HepG2 (cell line): Measurements from ENCODE around the gene DCTN4. TPM values are rescaled to one million over a fixed set of nuclear protein-coding genes. Genes with fewer than 3 reads are reported as not detected.

Source experiments
- ARHGAP35 ChIP-seq: sonication (generic); formaldehyde crosslinking; IDR thresholded peaks from 2 replicates; pipeline ENCODE4 v1.9.0; 2022; ENCODE audit warnings: mild to moderate bottlenecking, inconsistent platforms, moderate library complexity, missing genetic modification reagents, borderline replicate concordance
- FOSL2 ChIP-seq: sonication (generic); formaldehyde crosslinking; IDR thresholded peaks from 2 replicates; pipeline ENCODE4 v1.4.0; 2020; ENCODE audit warnings: missing genetic modification reagents
- GABPA ChIP-seq, 2 experiments: IDR thresholded peaks; 2 replicates each; pipeline ENCODE4 v1.6.1; 2011 to 2016; ENCODE audit warnings: low read depth in 2 of 2, low read length in 1 of 2, missing biosample characterization in 1 of 2, missing genetic modification characterization in 1 of 2
- MAZ ChIP-seq, 2 experiments: sonication (generic) in 1 of 2; formaldehyde crosslinking in 1 of 2; IDR thresholded peaks; 2 replicates each; pipeline versions ENCODE4 v1.5.0 to v1.6.1; 2012 to 2020; ENCODE audit warnings: low read depth in 2 of 2, mild to moderate bottlenecking in 2 of 2, borderline replicate concordance in 1 of 2, improper control_type of control experiment in 1 of 2, low read length in 1 of 2, missing genetic modification reagents in 1 of 2, moderate library complexity in 1 of 2
- MTA1 ChIP-seq: sonication (generic); formaldehyde crosslinking; IDR thresholded peaks from 2 replicates; pipeline ENCODE4 v1.4.0; 2020; ENCODE audit warnings: missing genetic modification reagents, mild to moderate bottlenecking, borderline replicate concordance
- RARG ChIP-seq: sonication (generic); formaldehyde crosslinking; IDR thresholded peaks from 2 replicates; pipeline ENCODE4 v1.4.0; 2020; ENCODE audit warnings: low read depth, mild to moderate bottlenecking, missing genetic modification reagents
- RNF2 ChIP-seq: fragments of 450-650 bp; conservative IDR thresholded peaks from 2 replicates; pipeline ENCODE4 v1.6.1; 2016; ENCODE audit warnings: low read depth
- SOX6 ChIP-seq, 2 experiments: fragments of 450-650 bp in 1 of 2; sonication (generic) in 1 of 2; formaldehyde crosslinking in 1 of 2; IDR thresholded peaks; 2 replicates each; pipeline versions ENCODE4 v1.4.0 to v1.6.1; 2017 to 2020; ENCODE audit warnings: antibody characterized with exemption in 1 of 2, mild to moderate bottlenecking in 1 of 2, missing genetic modification reagents in 1 of 2
- TBX3 ChIP-seq: fragments of 450-650 bp; IDR thresholded peaks from 2 replicates; pipeline ENCODE4 v1.6.1; 2017; ENCODE audit warnings: antibody characterized with exemption, mild to moderate bottlenecking, inconsistent platforms, borderline replicate concordance
- TSC22D2 ChIP-seq: sonication (generic); formaldehyde crosslinking; IDR thresholded peaks from 2 replicates; pipeline ENCODE4 v1.5.1; 2020; ENCODE audit warnings: missing genetic modification reagents, mild to moderate bottlenecking, borderline replicate concordance
- XRCC5 ChIP-seq: fragments of 200-400 bp; formaldehyde crosslinking; optimal IDR thresholded peaks from 2 replicates; pipeline ENCODE3; 2017; ENCODE audit warnings: mild to moderate bottlenecking, low read length
- ZFX ChIP-seq: sonication (generic); formaldehyde crosslinking; IDR thresholded peaks from 2 replicates; pipeline ENCODE4 v1.4.0; 2020; ENCODE audit warnings: mild to moderate bottlenecking, low read depth, missing genetic modification reagents, moderate library complexity
- ZNF317 ChIP-seq: sonication (generic); formaldehyde crosslinking; IDR thresholded peaks from 2 replicates; pipeline ENCODE4 v1.5.0; 2020; ENCODE audit warnings: mild to moderate bottlenecking, missing genetic modification reagents
- ZNF451 ChIP-seq: sonication (generic); formaldehyde crosslinking; IDR thresholded peaks from 2 replicates; pipeline ENCODE4 v1.5.0; 2020; ENCODE audit warnings: mild to moderate bottlenecking, missing genetic modification reagents
- ZNF558 ChIP-seq: sonication (generic); formaldehyde crosslinking; IDR thresholded peaks from 2 replicates; pipeline ENCODE4 v1.9.0; 2022; ENCODE audit warnings: mild to moderate bottlenecking, missing genetic modification reagents, borderline replicate concordance
- ZNF724P ChIP-seq: sonication (generic); formaldehyde crosslinking; IDR thresholded peaks from 2 replicates; pipeline ENCODE4 v1.8.0; 2022; ENCODE audit warnings: missing genetic modification reagents, borderline replicate concordance
- ZSCAN25 ChIP-seq: sonication (generic); formaldehyde crosslinking; IDR thresholded peaks from 2 replicates; pipeline ENCODE4 v1.8.0; 2022; ENCODE audit warnings: mild to moderate bottlenecking, missing genetic modification reagents
- polyA plus RNA-seq, 8 experiments: library from polyadenylated mRNA; depleted of rRNA in 3 of 8; stranded (reverse) in 7 of 8; unstranded in 1 of 8; fragments of >200 nt; fragmentation: Illumina TruSeq in 4 of 8; extraction: Trizol in 4 of 8; gene quantifications; 2 replicates each; pipeline versions ENCODE4 v1.2.1 to v1.2.3, GENCODE V29; 2011 to 2016; ENCODE audit warnings: low read depth in 4 of 8, missing spikeins in 1 of 8, mixed read lengths in 1 of 8; ENCODE audit not compliant: insufficient read depth in 1 of 8
- total RNA-seq, 5 experiments: library from RNA; depleted of rRNA; stranded (reverse); fragments of >200 nt; fragmentation: Illumina TruSeq; extraction: Trizol; gene quantifications; 2 replicates each; pipeline ENCODE4 v1.2.3, GENCODE V29; 2016; ENCODE audit warnings: low read depth in 1 of 5
- TF ChIP-seq, protein P1 (sequence below): sonication (generic); formaldehyde crosslinking; IDR thresholded peaks from 2 replicates; pipeline ENCODE4 v1.4.0; 2020; ENCODE audit warnings: missing genetic modification reagents
- TF ChIP-seq, protein P2 (sequence below): sonication (generic); formaldehyde crosslinking; conservative IDR thresholded peaks from 2 replicates; pipeline ENCODE4 v1.4.0; 2020; ENCODE audit warnings: mild to moderate bottlenecking, missing genetic modification reagents, moderate library complexity
- TF ChIP-seq, protein P3 (sequence below): IDR thresholded peaks from 2 replicates; pipeline ENCODE4 v1.6.1; 2016; ENCODE audit warnings: missing compliant biosample characterization, missing genetic modification reagents, borderline replicate concordance

Gene DCTN4
- total and polyA plus RNA-seq, 2 of the 13 experiments (the other 11 are each of a cell fraction or from before 2014, with no cell fraction given) = 24.1 to 26.9 TPM

DNA sequence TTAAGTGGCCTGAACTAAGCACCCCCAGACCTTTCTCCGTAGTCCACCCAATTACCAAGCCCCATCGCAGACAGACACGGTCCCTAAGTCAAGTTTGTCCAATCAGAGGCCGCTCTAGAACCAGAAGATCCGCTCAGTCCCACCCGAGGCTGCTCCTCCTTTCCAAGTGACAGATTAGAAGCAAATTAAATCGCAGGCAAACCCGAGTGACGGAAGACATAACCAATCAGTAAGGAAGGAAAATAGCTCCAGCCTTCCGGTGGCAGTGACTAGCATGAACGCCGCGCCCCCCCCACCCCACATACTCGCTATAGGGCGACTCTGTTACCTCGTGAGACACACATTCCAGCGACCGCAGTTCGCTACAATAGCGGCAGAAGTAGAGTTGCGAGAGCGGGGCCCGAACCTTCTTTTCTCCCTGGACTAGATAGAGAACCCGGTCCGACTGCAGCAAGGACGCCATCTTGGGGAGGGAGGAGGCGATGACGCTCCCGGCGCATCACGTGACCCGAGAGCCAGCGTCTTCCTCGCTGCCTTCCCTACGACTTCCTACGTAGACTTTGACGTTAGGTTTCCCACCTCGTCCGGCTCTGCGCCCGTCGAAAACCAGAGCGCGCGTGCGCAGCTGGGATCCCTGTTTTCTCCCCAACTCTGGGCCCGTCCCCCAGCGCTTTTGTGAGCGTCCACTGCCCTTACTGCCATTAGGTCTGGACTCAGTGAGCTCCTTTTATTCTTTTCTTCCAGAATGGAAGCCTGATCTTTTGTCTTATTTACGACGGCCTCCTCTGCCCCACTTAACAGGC lies at the start of gene DCTN4 (continued):
- peak; percentile 47; the same call in 1 of the 2 replicates for TF ChIP-seq ZNF317 (CRISPR knock-in tag)
- peak; percentile 52; the same call in 1 of the 2 replicates for TF ChIP-seq MAZ (IDR thresholded peaks at IDR 0.05; ENCODE audit: borderline replicate concordance, low read depth, low read length)
- TF ChIP-seq MAZ (CRISPR knock-in tag; IDR thresholded peaks at IDR 0.05; ENCODE audit: low read depth) = peak; percentile 82
- peak; percentile 37; the same call in 1 of the 2 replicates for TF ChIP-seq ARHGAP35 (CRISPR knock-in tag)
- peak; percentile 28; the same call in 1 of the 2 replicates for TF ChIP-seq ZNF724P (CRISPR knock-in tag)
- TF ChIP-seq ZSCAN25 (CRISPR knock-in tag) = peak; percentile 54; the same call in 1 of the 2 replicates
- 0 out of 2 replicates have a peak, but pooled peaks have one; percentile 40 for TF ChIP-seq ZNF451
- peak; percentile 63 for TF ChIP-seq FOSL2
- TF ChIP-seq, protein P1, sequence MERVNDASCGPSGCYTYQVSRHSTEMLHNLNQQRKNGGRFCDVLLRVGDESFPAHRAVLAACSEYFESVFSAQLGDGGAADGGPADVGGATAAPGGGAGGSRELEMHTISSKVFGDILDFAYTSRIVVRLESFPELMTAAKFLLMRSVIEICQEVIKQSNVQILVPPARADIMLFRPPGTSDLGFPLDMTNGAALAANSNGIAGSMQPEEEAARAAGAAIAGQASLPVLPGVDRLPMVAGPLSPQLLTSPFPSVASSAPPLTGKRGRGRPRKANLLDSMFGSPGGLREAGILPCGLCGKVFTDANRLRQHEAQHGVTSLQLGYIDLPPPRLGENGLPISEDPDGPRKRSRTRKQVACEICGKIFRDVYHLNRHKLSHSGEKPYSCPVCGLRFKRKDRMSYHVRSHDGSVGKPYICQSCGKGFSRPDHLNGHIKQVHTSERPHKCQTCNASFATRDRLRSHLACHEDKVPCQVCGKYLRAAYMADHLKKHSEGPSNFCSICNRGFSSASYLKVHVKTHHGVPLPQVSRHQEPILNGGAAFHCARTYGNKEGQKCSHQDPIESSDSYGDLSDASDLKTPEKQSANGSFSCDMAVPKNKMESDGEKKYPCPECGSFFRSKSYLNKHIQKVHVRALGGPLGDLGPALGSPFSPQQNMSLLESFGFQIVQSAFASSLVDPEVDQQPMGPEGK (CRISPR knock-in tag) = peak; percentile 40; the same call in 1 of the 2 replicates
- peak; percentile 41; the same call in 1 of the 2 replicates for TF ChIP-seq TBX3
- TF ChIP-seq MTA1 = peak; percentile 42; the same call in 1 of the 2 replicates
- TF ChIP-seq, protein P2, sequence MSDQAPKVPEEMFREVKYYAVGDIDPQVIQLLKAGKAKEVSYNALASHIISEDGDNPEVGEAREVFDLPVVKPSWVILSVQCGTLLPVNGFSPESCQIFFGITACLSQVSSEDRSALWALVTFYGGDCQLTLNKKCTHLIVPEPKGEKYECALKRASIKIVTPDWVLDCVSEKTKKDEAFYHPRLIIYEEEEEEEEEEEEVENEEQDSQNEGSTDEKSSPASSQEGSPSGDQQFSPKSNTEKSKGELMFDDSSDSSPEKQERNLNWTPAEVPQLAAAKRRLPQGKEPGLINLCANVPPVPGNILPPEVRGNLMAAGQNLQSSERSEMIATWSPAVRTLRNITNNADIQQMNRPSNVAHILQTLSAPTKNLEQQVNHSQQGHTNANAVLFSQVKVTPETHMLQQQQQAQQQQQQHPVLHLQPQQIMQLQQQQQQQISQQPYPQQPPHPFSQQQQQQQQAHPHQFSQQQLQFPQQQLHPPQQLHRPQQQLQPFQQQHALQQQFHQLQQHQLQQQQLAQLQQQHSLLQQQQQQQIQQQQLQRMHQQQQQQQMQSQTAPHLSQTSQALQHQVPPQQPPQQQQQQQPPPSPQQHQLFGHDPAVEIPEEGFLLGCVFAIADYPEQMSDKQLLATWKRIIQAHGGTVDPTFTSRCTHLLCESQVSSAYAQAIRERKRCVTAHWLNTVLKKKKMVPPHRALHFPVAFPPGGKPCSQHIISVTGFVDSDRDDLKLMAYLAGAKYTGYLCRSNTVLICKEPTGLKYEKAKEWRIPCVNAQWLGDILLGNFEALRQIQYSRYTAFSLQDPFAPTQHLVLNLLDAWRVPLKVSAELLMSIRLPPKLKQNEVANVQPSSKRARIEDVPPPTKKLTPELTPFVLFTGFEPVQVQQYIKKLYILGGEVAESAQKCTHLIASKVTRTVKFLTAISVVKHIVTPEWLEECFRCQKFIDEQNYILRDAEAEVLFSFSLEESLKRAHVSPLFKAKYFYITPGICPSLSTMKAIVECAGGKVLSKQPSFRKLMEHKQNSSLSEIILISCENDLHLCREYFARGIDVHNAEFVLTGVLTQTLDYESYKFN = peak; percentile 64
- peak; percentile 75; the same call in 1 of the 2 replicates for TF ChIP-seq RARG (CRISPR knock-in tag)
- TF ChIP-seq RNF2 = peak; percentile 62; the same call in 1 of the 2 replicates
- TF ChIP-seq SOX6 (IDR thresholded peaks at IDR 0.05) = no peak
- peak; percentile 36; the same call in 1 of the 2 replicates for TF ChIP-seq SOX6 (CRISPR knock-in tag; IDR thresholded peaks at IDR 0.05)
- peak; percentile 45 for TF ChIP-seq GABPA (IDR thresholded peaks at IDR 0.05; ENCODE audit: low read depth, low read length)
- peak; percentile 88 for TF ChIP-seq GABPA (CRISPR knock-in tag; IDR thresholded peaks at IDR 0.05; ENCODE audit: low read depth)
- peak; percentile 63; the same call in 1 of the 2 replicates for TF ChIP-seq TSC22D2
- TF ChIP-seq, protein P3, sequence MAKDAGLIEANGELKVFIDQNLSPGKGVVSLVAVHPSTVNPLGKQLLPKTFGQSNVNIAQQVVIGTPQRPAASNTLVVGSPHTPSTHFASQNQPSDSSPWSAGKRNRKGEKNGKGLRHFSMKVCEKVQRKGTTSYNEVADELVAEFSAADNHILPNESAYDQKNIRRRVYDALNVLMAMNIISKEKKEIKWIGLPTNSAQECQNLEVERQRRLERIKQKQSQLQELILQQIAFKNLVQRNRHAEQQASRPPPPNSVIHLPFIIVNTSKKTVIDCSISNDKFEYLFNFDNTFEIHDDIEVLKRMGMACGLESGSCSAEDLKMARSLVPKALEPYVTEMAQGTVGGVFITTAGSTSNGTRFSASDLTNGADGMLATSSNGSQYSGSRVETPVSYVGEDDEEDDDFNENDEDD (CRISPR knock-in tag) = peak; percentile 81
- TF ChIP-seq ZNF558 (CRISPR knock-in tag) = no peak
- TF ChIP-seq XRCC5 = peak; percentile 76
- TF ChIP-seq ZFX = peak; percentile 78
